ENCODE results near the gene DNAH12. TPM values are rescaled to one million over a fixed set of nuclear protein-coding genes. Genes with fewer than 3 reads are reported as not detected.

The DNAH12 gene
- total RNA-seq, 1 experiment from 2014 or later, result not detected

- Histone ChIP-seq H4K20me1 (ENCODE audit: insufficient read depth) (no peaks in the 10 kb centered on the region), H3K36me3 (ENCODE audit: control insufficient read depth in 1 of 2, insufficient read depth in 2 of 2, low read length in 2 of 2) (no peaks in the 10 kb centered on the region), H3K9ac (ENCODE audit: low read length) (no peak overlapping the region), H2AFZ (ENCODE audit: low read depth, low read length, poor library complexity, severe bottlenecking) (peak overlapping the region; percentile 97), H3K4me1 (ENCODE audit: control insufficient read depth in 1 of 2, insufficient read depth in 2 of 2, low read length in 2 of 2) (peaks cover 0 to 7% of the 10 kb centered on the region in 2 experiments; a peak in 1 of 4 replicates), H3K79me2 (ENCODE audit: insufficient read depth, low read length) (no peaks in the 10 kb centered on the region), H3K9me2 (ENCODE audit: insufficient read depth) (no peaks in the 10 kb centered on the region), H3K27ac (ENCODE audit: low read depth, low read length) (no peak overlapping the region), H3K4me2 (ENCODE audit: low read length) (peak overlapping the region; percentile 59), H3K4me3 (replicated peaks in 1 of 2; ENCODE audit: low read depth in 1 of 2, low read length in 2 of 2) (0 out of 4 replicates have a peak overlapping the region, but pooled peaks of 1 of the 2 experiments have one; percentile 7), H3K9me3 (ENCODE audit: control insufficient read depth in 1 of 2, insufficient read depth in 1 of 2, low read depth in 1 of 2, low read length in 2 of 2) (no peaks in the 10 kb centered on the region; a peak in 1 of 4 replicates), H3K27me3 (ENCODE audit: insufficient read depth, low read length) (no peaks in the 10 kb centered on the region)
- intact Hi-C loops (cut with micrococcal nuclease), result loop anchor here (1.0 kb wide), 2 partner anchors 37 to 186 kb away; no protein-coding TSS in a partner anchor
- DNase-seq (ENCODE audit: low read depth, low spot score) (peak; percentile 59), ATAC-seq (peak; percentile 100)
- TF ChIP-seq CEBPB (IDR thresholded peaks at IDR 0.05; ENCODE audit: low read depth) (no peak), CTCF (IDR thresholded peaks at IDR 0.05 in 2 of 3, conservative IDR thresholded peaks at IDR 0.05 in 1 of 3; ENCODE audit: borderline replicate concordance in 1 of 3, insufficient read depth in 1 of 3, low read depth in 2 of 3, low read length in 2 of 3) (peak; percentile 70 to 96 (median 94)), TCF7L2 (IDR thresholded peaks at IDR 0.05; ENCODE audit: borderline replicate concordance, extremely low read depth, insufficient read depth, insufficient read length) (peak; percentile 63), POLR2A (IDR thresholded peaks at IDR 0.05; ENCODE audit: borderline replicate concordance, extremely low read depth, insufficient read depth, insufficient read length) (no peak), RAD21 (IDR thresholded peaks at IDR 0.05; ENCODE audit: low read depth) (peak; percentile 92), SIN3A (IDR thresholded peaks at IDR 0.05; ENCODE audit: low read depth) (no peak), EGR1 (IDR thresholded peaks at IDR 0.05; ENCODE audit: low read depth) (no peak)
- ChIA-PET RAD21 (ENCODE audit: low non-redundant PET in 1 of 2, low total read pairs in 2 of 2, uncharacterized antibody in 2 of 2, unreplicated experiment in 2 of 2) (interaction anchor here (0.5 to 1.4 kb wide), 8 partner anchors 35 to 577 kb away, joined by 3 to 6 read pairs (median 3); partner anchors contain the start of genes ARF4 (in 1 of the 2) and PDE12 (in 1 of the 2)), POLR2A (interaction anchor here (1.0 to 1.6 kb wide), 2 partner anchors 13 to 200 kb away, joined by 4 read pairs; partner anchors contain the start of gene ARF4), CTCF (interaction anchor here (0.7 to 1.7 kb wide), 19 partner anchors 9 to 456 kb away, joined by 3 to 14 read pairs (median 4); partner anchors contain the start of gene PDE12)
- BruUV-seq (replicated peaks), result no TSS peak
Measured at GRCh38 chr3:57397175-57398026, 146.7 kb downstream of the DNAH12 start.

Data from HCT116 (cell line).